Measurements from ENCODE around the gene BCL2. TPM values are rescaled to one million over a fixed set of nuclear protein-coding genes. Genes with fewer than 3 reads are reported as not detected.
A peak's percentile ranks its signal among the peaks of the same experiment; 100 is the strongest.

The BCL2 gene
- total RNA-seq, 1 donor from 2014 or later: 4.9 TPM

DNA sequence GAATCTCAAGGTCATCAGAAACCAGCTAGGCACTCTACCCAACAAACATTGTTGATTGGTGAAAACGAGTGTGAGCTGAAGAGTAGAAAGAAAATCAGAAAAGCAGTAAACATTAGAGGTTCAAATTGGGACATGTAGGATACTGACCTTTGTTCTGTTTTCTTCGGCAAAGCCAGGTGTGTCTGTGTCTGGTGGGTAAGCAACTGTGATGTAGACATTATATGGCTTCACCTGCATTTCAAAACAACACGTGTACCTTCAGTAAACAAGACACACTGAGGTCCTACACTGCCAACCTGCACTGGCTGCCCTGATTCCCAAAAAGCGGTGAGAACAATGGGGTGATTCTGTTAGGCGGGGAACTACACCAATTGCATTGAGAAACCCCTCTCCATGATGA lies 24.7 kb upstream of the BCL2 start:
- peaks cover 7% of the 10 kb centered on the region for H4K20me1 ChIP-seq (ENCODE audit: low read depth)
- no peak for TF ChIP-seq EZH2 (IDR thresholded peaks at IDR 0.05)
- TF ChIP-seq EZH2phosphoT487 (IDR thresholded peaks at IDR 0.05): no peak
- TF ChIP-seq, protein P1, sequence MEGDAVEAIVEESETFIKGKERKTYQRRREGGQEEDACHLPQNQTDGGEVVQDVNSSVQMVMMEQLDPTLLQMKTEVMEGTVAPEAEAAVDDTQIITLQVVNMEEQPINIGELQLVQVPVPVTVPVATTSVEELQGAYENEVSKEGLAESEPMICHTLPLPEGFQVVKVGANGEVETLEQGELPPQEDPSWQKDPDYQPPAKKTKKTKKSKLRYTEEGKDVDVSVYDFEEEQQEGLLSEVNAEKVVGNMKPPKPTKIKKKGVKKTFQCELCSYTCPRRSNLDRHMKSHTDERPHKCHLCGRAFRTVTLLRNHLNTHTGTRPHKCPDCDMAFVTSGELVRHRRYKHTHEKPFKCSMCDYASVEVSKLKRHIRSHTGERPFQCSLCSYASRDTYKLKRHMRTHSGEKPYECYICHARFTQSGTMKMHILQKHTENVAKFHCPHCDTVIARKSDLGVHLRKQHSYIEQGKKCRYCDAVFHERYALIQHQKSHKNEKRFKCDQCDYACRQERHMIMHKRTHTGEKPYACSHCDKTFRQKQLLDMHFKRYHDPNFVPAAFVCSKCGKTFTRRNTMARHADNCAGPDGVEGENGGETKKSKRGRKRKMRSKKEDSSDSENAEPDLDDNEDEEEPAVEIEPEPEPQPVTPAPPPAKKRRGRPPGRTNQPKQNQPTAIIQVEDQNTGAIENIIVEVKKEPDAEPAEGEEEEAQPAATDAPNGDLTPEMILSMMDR (IDR thresholded peaks at IDR 0.05): no peak
- Mint-ChIP-seq H3K27ac (no peak overlapping the region), H3K27me3 (ENCODE audit: insufficient read depth, low read depth) (peaks cover 2% of the 10 kb centered on the region), H3K36me3 (peaks cover 15% of the 10 kb centered on the region), H3K4me3 (no peak overlapping the region), H3K4me1 (no peaks in the 10 kb centered on the region), H3K9me3 (no peaks in the 10 kb centered on the region)
- no peak overlapping the region for H2AFZ ChIP-seq (replicated peaks)
- H3K79me2 ChIP-seq (ENCODE audit: low read depth): no peaks in the 10 kb centered on the region
- no peak overlapping the region for H3K4me2 ChIP-seq
- DNase-seq (ENCODE audit: low spot score): no peak
- H3K9me3 ChIP-seq (ENCODE audit: low read depth): no peaks in the 10 kb centered on the region
- no peak overlapping the region for H3K4me3 ChIP-seq
- no peak overlapping the region for H3K9ac ChIP-seq
- H3K27ac ChIP-seq: no peak overlapping the region
- no peaks in the 10 kb centered on the region for H3K36me3 ChIP-seq
- H3K27me3 ChIP-seq: no peaks in the 10 kb centered on the region
- no peaks in the 10 kb centered on the region for H3F3A ChIP-seq (ENCODE audit: low read depth)
- H3K4me1 ChIP-seq: no peaks in the 10 kb centered on the region

DNA sequence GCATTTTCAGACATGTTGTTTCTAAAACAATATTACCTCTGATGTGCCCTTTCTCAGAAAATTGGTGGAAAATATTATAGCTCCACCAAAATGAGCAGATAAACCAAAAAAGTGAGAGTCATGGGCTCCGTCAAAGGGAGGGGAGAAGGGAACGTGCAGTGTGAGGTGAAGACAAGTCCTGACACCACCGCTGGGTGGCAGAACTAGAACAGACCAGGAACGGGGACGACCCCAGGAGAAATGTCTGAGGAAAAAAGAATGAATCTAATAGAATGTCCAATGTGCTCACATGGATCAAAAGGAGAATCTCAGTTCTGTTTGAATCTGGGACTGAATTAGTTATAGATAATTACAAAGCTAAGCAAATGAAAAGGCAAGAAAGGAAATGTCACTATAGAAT lies 22.6 kb upstream of the BCL2 start:
- H3K36me3 Mint-ChIP-seq: peaks cover 18% of the 10 kb centered on the region
- Histone ChIP-seq H2AFZ (replicated peaks) (no peak overlapping the region), H3K9ac (no peak overlapping the region), H3K27ac (no peak overlapping the region), H3K4me3 (no peak overlapping the region), H3K27me3 (no peaks in the 10 kb centered on the region), H3K79me2 (ENCODE audit: low read depth) (no peaks in the 10 kb centered on the region), H4K20me1 (ENCODE audit: low read depth) (peaks cover 7% of the 10 kb centered on the region), H3F3A (ENCODE audit: low read depth) (no peaks in the 10 kb centered on the region), H3K36me3 (no peaks in the 10 kb centered on the region), H3K4me1 (no peaks in the 10 kb centered on the region), H3K4me2 (no peak overlapping the region), H3K9me3 (ENCODE audit: low read depth) (no peaks in the 10 kb centered on the region)
- no peak overlapping the region for H3K4me3 Mint-ChIP-seq
- H3K4me1 Mint-ChIP-seq: no peaks in the 10 kb centered on the region
- DNase-seq (ENCODE audit: low spot score): peak; percentile 66
- H3K27ac Mint-ChIP-seq: no peak overlapping the region
- no peaks in the 10 kb centered on the region for H3K9me3 Mint-ChIP-seq
- peaks cover 2% of the 10 kb centered on the region for H3K27me3 Mint-ChIP-seq (ENCODE audit: insufficient read depth, low read depth)
- TF ChIP-seq EZH2phosphoT487 (IDR thresholded peaks at IDR 0.05) (no peak), EZH2 (IDR thresholded peaks at IDR 0.05) (no peak)
- TF ChIP-seq, protein P1 (IDR thresholded peaks at IDR 0.05): peak; percentile 68

DNA sequence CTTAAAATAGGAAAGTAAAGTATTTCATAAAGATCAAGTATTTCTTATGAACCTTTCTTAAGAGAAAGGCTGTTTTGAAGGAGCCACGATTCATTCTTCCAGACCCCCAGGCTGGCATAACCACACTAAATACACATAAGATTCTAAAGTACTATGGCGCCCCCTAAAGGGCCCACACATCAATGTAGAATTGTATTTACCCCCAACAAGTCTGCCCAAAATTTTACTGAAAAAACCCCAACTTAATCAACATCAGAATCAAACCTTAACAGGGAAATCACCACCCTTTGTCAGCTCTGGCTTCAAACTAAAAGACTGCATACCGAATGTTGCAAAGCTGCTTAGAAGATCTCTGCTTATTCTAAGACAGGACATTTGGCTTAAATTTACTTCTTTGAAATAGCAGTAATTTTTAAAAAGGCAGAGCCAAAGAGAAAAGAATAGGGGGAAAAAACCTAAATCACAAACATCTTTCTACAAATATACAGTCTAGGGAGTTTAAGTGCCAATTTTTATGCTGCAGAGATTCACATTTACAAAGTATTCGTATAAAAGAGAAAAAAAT lies 20.4 kb upstream of the BCL2 start:
- Histone ChIP-seq H3K36me3 (no peaks in the 10 kb centered on the region), H3K4me3 (no peak overlapping the region)
- peaks cover 18% of the 10 kb centered on the region for H3K36me3 Mint-ChIP-seq

More for the DNA sequence above, 20.4 kb upstream of the BCL2 start:
- TF ChIP-seq, protein P1 (IDR thresholded peaks at IDR 0.05): peak; percentile 84
- no peak for TF ChIP-seq EZH2 (IDR thresholded peaks at IDR 0.05)
- Histone ChIP-seq H3K27me3 (no peaks in the 10 kb centered on the region), H3F3A (ENCODE audit: low read depth) (no peaks in the 10 kb centered on the region), H3K4me1 (no peaks in the 10 kb centered on the region), H3K4me2 (no peak overlapping the region), H3K27ac (no peak overlapping the region), H3K9ac (no peak overlapping the region), H4K20me1 (ENCODE audit: low read depth) (peaks cover 5% of the 10 kb centered on the region), H2AFZ (replicated peaks) (no peak overlapping the region), H3K79me2 (ENCODE audit: low read depth) (no peaks in the 10 kb centered on the region), H3K9me3 (ENCODE audit: low read depth) (no peaks in the 10 kb centered on the region)
- Mint-ChIP-seq H3K4me3 (no peak overlapping the region), H3K27me3 (ENCODE audit: insufficient read depth, low read depth) (peaks cover 2% of the 10 kb centered on the region), H3K9me3 (no peaks in the 10 kb centered on the region), H3K4me1 (no peaks in the 10 kb centered on the region), H3K27ac (no peak overlapping the region)
- peak; percentile 86 for DNase-seq (ENCODE audit: low spot score)
